ENCODE results near the gene KCNH6. TPM values are rescaled to one million over a fixed set of nuclear protein-coding genes. Genes with fewer than 3 reads are reported as not detected.

KCNH6 gene
- total RNA-seq, 2 experiments from 2014 or later: not detected

GRCh38 chr17:63505341-63505740 lies 17.8 kb upstream of the KCNH6 start:
- Histone ChIP-seq H3K27me3 (ENCODE audit: control insufficient read depth in 1 of 2, insufficient read depth in 2 of 2, low read length in 2 of 2) (peaks cover 0 to 2% of the 10 kb centered on the region in 2 experiments), H3K4me3 (ENCODE audit: low read length) (no peak overlapping the region), H3K36me3 (ENCODE audit: insufficient read depth, low read length) (no peaks in the 10 kb centered on the region), H3K9me3 (ENCODE audit: control insufficient read depth in 1 of 2, insufficient read depth in 1 of 2, low read length in 2 of 2) (peaks cover 3 to 4% of the 10 kb centered on the region in 2 experiments), H3K27ac (ENCODE audit: low read depth in 1 of 2, low read length in 2 of 2) (no peak overlapping the region), H3K4me1 (ENCODE audit: insufficient read depth, low read length) (no peaks in the 10 kb centered on the region)
- H3K27ac Mint-ChIP-seq: no peak overlapping the region
- no peak for TF ChIP-seq CTCF (IDR thresholded peaks at IDR 0.05)
- ChIA-PET POLR2A (no interaction called here), CTCF (no interaction called here)
- no peaks in the 10 kb centered on the region for H3K9me3 Mint-ChIP-seq
- H3K4me3 Mint-ChIP-seq: no peak overlapping the region
- peaks cover 40% of the 10 kb centered on the region for H3K27me3 Mint-ChIP-seq
- intact Hi-C loops (cut with DNase I, micrococcal nuclease): no loop called here
- no peaks in the 10 kb centered on the region for H3K36me3 Mint-ChIP-seq (ENCODE audit: low read depth)
- no peaks in the 10 kb centered on the region for H3K4me1 Mint-ChIP-seq (ENCODE audit: low read depth)
- DNase-seq (no peak), ATAC-seq (ENCODE audit: poor library complexity) (no peak)

GRCh38 chr17:63506627-63507026 lies 16.5 kb upstream of the KCNH6 start:
- ATAC-seq (ENCODE audit: poor library complexity) (no peak), DNase-seq (no peak)
- Histone ChIP-seq H3K36me3 (ENCODE audit: insufficient read depth, low read length) (no peaks in the 10 kb centered on the region), H3K27me3 (ENCODE audit: control insufficient read depth in 1 of 2, insufficient read depth in 2 of 2, low read length in 2 of 2) (peaks cover 0 to 2% of the 10 kb centered on the region in 2 experiments), H3K9me3 (ENCODE audit: control insufficient read depth in 1 of 2, insufficient read depth in 1 of 2, low read length in 2 of 2) (peaks cover 3 to 4% of the 10 kb centered on the region in 2 experiments), H3K4me3 (ENCODE audit: low read length) (no peak overlapping the region), H3K27ac (ENCODE audit: low read depth in 1 of 2, low read length in 2 of 2) (no peak overlapping the region), H3K4me1 (ENCODE audit: insufficient read depth, low read length) (no peaks in the 10 kb centered on the region)
- H3K27me3 Mint-ChIP-seq: peaks cover 37% of the 10 kb centered on the region
- H3K4me3 Mint-ChIP-seq: no peak overlapping the region
- no peaks in the 10 kb centered on the region for H3K9me3 Mint-ChIP-seq
- intact Hi-C loops (cut with DNase I, micrococcal nuclease): no loop called here
- H3K36me3 Mint-ChIP-seq (ENCODE audit: low read depth): no peaks in the 10 kb centered on the region
- ChIA-PET POLR2A (no interaction called here), CTCF (no interaction called here)
- TF ChIP-seq CTCF (IDR thresholded peaks at IDR 0.05): no peak
- H3K27ac Mint-ChIP-seq: no peak overlapping the region
- H3K4me1 Mint-ChIP-seq (ENCODE audit: low read depth): no peaks in the 10 kb centered on the region

GRCh38 chr17:63511331-63511730 lies 11.8 kb upstream of the KCNH6 start:
- Histone ChIP-seq H3K36me3 (ENCODE audit: insufficient read depth, low read length) (no peaks in the 10 kb centered on the region), H3K4me3 (ENCODE audit: low read length) (no peak overlapping the region), H3K27ac (ENCODE audit: low read depth in 1 of 2, low read length in 2 of 2) (no peak overlapping the region), H3K9me3 (ENCODE audit: control insufficient read depth in 1 of 2, insufficient read depth in 1 of 2, low read length in 2 of 2) (no peaks in the 10 kb centered on the region), H3K4me1 (ENCODE audit: insufficient read depth, low read length) (no peaks in the 10 kb centered on the region), H3K27me3 (ENCODE audit: control insufficient read depth in 1 of 2, insufficient read depth in 2 of 2, low read length in 2 of 2) (peaks cover 0 to 2% of the 10 kb centered on the region in 2 experiments)
- H3K4me1 Mint-ChIP-seq (ENCODE audit: low read depth): no peaks in the 10 kb centered on the region
- H3K36me3 Mint-ChIP-seq (ENCODE audit: low read depth): no peaks in the 10 kb centered on the region
- DNase-seq: no peak
- ChIA-PET CTCF (no interaction called here), POLR2A (no interaction called here)
- ATAC-seq (ENCODE audit: poor library complexity): no peak
- H3K9me3 Mint-ChIP-seq: no peaks in the 10 kb centered on the region
- no peak for TF ChIP-seq CTCF (IDR thresholded peaks at IDR 0.05)
- no peak overlapping the region for H3K27ac Mint-ChIP-seq
- no peak overlapping the region for H3K4me3 Mint-ChIP-seq
- intact Hi-C loops (cut with DNase I, micrococcal nuclease): no loop called here
- peaks cover 9% of the 10 kb centered on the region for H3K27me3 Mint-ChIP-seq

Measured in CD4-positive, alpha-beta T cell (primary cell).